ENCODE measurements around the gene ALKBH3.

ALKBH3 gene

DNA sequence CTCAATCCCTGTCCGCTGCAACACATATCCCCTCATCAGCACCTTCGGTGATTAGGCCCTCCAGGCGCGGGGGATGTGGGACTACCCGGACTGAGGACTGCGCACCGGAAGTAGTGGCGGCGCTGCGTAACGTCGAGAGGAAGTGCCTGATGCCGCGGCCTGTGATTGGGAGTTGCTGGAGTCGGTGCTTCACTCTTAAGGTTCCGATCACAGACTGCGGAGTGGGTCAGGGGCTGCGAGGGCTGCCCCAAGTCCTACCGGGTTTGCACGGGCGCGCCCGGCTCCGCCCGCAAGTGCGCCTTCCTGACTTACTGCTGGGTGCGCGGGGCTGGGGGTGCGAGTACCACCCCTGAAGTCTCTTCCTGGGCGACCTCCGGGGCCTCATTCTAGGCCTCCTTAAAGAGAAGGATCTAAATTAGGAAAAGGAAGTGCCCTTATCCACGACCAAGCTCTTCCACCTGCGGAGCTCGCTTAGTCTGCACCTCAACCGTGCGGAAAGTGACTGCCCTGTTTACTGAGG, at the start of gene ALKBH3:
ALKBH3 (plus strand) TSS at position 192 of the 520 bp plus-strand sequence. CDS start 1,822 bp downstream, outside the sequence.
- peak; percentile 91 to 94 for DNase-seq

DNA sequence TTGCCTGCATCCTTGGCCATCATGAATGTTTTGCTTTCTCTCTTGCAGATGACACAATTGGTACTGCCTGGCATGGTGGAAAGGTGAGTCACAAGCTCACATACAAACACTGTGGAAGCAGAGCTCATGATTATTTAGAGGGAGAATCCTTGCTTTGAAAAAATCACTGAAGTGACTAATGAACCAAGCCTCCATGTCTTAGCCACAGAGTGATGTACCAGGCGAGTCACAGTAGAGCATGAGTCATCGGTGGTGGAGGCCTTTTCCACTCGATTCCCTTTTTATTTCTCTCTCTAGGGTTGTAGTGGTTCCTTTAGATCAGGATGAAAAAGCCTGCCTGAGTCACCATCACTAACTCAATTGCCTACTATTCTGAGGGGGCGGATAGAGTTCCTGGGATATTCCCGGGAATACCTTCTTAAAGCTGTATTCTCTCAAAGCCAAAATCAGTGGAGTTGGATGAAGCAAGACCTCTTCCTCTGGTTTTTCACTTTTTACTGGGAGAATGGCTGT, 49.6 kb upstream of the ALKBH3 start:
- no peak for DNase-seq

DNA sequence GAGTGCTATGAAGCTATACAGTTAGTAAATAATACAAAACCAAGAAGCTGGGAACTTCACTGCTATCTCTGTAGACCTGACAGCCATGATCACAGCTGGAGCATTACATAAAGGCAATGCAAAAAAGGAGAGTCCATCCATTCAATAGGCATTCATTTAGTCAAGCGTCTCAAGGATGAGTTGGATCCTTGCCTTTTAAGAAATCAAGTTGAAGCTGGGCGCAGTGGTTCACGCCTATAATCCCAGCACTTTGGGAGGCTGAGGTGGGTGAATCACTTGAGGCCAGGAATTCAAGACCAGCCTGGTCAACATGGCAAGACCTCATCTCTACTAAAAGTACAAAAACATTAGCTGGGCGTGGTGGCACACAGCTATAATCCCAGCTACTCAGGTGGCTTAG, 48.1 kb upstream of the ALKBH3 start:
- no peak for DNase-seq

- DNase-seq = no peak
Observed at GRCh38 chr11:43833657-43834073, 47.0 kb upstream of the ALKBH3 start.

DNA sequence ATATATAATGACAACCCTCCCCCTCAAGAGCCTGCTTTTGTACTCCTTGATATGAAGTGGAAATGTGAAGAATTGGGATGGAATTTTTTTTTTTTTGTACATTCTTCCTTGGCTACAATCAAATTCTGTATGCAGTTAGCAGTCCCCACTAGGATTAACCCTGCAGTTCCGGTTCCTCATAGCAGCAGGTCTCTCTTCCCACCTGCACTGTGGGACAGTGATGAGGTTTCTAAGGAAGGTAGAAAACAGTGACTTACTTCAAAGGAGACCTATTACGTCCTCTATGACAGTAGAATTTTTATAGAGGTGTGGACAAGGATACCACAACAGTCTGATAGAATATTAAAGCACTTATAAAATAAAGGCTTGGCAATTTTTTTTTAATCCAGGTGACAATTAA, 46.3 kb upstream of the ALKBH3 start:
- no peak for DNase-seq

DNA sequence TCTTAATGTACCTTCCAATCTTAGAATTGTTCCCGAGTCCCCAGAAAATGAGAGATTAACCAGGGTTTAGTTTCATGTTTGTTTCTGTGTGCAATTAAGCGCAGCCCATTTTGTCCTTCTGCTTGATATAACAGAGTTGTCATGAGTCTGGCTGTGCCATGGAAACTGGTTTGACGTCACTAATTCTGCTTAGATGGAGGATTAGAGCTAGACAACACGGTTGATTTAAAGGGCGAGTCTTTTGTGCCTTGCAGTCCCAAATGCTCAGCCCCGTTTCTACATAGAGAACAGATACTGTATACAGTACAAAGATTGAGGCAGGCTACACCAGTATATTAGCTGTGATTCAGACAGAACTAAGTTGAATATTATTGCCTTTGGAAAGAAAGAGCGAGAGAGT, 45.5 kb upstream of the ALKBH3 start:
- no peak for DNase-seq

- no peak for DNase-seq
Observed at GRCh38 chr11:43837879-43838278, 42.8 kb upstream of the ALKBH3 start.

DNA sequence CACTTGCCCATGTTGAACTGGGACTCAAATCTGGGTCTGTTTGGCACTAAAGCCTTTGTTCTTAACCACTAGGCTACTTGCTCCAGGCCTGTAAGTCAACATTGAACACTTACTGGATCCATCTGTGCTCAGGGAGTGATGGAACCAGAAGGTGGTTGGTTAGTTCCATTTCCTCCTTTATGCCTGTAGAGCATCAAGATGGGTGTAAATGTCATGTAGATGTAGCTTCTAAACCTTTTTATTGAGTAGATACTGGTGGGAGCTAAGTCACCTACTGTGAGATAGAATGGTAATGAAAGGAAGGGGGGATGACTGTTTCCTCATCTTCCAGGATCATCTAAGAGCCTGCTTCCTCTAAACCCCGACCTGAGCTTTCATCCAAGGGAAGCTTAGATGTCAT, 38.6 kb upstream of the ALKBH3 start:
- no peak for DNase-seq

DNA sequence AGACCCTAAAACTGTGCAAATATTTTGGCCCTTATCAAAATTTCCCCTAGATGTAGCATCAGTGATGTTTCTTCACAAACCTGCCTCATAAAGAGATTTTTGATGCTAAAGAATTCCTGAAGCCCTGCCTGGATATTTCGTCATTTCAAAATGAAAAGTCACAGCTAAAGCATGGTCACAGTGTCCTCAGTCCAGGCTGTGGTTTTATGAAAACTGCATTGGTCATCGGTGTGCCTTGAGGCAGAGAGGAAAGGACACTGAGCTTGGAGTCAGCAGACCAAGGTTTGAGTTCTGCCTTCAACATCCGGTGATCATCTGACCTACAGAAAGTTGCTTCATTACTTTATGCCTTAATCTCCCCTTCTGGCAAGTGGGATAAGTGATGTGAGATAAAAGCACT, 34.8 kb upstream of the ALKBH3 start:
- DNase-seq = no peak

DNA sequence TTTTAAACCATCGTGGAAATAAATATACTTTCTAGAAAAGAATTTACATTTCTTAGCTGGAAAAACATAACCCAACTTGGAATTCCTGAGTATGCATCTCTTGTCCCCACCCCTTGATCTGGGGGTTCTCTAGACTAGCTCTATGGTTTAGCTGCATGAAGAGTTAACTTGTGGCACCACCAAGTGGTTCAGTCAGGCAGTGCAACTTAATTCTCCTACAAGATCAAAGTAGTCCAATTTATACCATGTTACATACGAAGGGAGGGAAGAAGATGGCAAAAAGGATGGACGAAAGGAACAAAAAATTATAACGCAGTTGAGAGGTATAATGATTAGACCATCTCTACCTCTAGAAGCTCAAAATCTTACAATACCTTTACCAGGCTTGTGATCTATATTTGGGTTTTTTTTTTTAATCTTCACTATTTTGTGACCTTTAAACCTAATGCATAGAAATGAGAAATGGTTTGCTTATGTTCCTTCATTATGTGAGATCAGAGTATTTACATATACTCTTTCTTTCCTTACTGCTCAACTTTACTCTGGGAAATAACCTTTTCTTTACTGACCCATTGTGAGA, 28.5 kb upstream of the ALKBH3 start:
- peak; percentile 4 to 64 for DNase-seq

DNA sequence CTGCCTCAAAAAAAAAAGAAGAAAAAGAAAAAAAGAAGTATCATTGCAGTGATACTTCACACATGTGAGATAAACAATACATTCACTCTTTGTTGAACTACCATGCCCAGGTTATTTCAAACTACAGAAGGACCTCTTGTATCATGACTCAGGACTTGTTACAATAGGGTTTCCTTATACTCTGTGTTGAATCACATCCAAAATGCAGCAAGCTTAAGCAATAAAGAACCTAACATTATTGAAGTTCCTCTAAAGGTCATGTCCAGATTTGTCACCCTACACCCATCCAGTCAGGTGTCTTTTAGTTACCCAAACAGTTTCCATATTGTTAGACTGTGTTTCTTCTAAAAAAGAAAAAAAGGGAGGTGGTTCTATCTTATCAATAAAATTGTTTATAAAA, 26.9 kb upstream of the ALKBH3 start:
- DNase-seq = no peak

GRCh38 chr11:43856993-43857392, 23.6 kb upstream of the ALKBH3 start:
- no peak for DNase-seq

DNA sequence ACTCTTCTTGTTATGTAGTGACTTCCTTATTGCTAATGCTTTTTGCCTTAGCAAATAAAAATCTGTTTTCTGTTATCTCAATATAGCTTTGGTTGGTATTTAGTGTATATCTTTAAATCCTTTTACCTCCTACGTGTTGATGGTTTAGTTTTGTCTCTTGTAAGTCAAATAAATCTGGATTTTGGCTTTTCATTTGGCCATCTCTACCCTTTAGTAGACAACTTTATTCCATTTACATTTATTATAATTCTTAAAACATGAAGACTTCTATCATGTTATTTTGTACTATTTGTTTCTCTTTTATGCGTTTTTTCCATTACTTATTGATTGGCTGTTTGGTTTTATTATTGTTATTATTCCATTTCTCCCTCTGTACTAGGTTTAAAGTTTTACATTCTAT, 19.5 kb upstream of the ALKBH3 start:
- no peak for DNase-seq

DNA sequence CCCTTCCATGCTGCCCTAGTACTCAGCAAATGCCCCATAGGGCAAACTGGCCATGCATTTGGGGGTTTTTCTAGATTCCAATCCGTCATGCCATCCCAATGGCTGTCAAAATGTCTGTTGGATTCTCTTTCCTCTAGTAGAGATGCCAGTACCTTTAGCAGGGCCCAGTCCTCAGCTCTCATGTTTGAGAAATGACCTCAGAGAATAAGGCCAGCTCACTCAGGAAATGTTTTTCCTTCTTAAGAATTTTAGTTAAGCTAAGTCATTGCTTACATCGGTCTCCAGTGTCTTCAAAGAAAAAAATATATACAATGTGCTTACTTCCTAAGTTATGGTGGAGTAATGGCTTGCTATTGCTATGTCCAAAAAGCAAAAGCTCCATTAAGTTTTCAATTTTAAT, 14.1 kb upstream of the ALKBH3 start:
- no peak for DNase-seq

DNA sequence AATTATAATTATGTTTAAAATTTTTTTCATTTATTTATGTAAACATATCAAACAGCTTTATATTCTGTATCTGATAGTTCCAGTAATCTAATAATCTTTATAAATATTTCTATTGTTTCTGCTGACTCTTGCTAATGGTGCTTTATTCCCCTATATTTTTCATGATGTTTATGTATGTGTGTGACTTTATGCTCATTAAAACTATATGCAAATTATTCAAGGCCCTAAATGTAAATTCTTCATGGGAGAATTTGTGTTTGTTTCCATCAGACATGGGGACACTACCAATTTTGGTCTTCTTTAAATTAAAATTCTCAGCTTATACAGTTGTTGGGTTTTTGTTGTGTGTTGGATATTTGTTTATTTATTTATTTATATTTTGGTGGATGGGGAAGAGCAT, 13.7 kb upstream of the ALKBH3 start:
- DNase-seq = no peak

DNA sequence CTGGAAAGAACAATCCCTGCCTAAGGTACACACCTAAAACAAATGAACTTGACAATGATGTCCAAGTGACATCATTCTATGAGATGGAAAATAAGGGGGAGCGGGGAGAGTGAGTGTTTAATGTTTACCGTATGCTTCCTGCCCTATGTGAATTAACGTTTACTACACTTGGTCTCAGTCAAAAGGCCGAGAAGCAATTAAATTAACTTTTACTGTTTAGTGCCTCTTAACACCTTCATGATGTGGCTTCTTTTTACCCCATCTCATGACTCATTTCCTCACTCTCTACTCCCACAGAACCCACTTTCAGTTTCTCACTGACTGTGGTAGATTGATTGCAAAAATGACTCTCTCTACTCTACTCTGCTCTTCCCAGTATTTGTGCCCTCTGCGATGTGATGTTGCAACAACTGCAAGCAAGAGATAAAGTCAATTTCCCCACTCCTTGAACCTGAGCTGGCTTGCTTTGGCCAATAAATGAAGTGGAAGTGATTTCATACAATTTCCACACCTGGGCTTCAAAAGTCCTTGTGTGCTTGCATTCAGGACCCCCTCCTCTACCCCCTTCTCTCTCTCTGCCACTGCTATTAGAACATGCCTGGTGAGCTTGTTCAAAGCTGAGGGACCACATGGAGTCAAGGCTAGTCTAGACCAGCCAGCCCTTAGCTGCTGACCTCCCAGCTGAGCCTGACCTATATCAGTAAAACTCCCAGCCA, 11.6 kb upstream of the ALKBH3 start:
- no peak for DNase-seq

DNA sequence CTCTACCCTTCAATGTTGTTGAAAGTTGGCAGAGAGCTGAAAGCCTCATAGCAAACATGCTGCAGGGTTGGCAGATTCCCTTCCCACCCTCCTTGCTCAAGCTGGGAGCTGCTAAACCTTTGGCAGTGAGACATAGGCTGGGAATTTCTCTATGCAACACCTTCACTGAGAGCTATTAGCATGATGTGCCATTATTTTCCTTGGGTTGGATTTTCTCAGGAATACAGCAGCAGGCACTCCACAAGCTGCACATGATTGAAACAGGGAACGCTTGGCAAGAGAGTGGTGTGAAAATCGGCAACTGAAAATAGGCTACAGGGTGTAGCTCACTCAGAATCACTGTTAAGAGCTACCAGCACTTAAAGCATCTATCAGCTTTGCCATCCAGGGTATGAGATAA, 9.6 kb upstream of the ALKBH3 start:
- no peak for DNase-seq

- no peak for DNase-seq
Observed at GRCh38 chr11:43872995-43873394, 7.6 kb upstream of the ALKBH3 start.

- no peak for DNase-seq
Observed at GRCh38 chr11:43874078-43874477, 6.6 kb upstream of the ALKBH3 start.

DNA sequence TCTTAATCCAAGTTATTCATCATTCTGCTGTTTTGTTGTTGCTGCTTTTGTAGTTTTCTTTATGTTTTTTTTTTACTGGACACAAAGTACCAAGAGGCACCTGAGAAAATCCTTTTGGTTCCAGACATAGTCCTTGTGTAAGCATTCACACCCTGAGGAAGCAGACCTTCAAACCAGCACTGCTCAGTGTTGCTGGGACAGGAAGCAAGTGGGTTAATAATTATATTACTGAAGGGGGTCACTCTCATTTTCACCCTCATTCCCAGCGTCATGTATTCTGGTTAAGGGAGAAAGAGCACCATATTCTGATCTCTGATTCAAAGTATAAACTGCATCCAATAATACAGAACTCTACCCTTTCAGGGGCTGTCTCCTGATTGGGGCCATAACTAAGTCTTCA, 5.9 kb upstream of the ALKBH3 start:
- DNase-seq = no peak

DNA sequence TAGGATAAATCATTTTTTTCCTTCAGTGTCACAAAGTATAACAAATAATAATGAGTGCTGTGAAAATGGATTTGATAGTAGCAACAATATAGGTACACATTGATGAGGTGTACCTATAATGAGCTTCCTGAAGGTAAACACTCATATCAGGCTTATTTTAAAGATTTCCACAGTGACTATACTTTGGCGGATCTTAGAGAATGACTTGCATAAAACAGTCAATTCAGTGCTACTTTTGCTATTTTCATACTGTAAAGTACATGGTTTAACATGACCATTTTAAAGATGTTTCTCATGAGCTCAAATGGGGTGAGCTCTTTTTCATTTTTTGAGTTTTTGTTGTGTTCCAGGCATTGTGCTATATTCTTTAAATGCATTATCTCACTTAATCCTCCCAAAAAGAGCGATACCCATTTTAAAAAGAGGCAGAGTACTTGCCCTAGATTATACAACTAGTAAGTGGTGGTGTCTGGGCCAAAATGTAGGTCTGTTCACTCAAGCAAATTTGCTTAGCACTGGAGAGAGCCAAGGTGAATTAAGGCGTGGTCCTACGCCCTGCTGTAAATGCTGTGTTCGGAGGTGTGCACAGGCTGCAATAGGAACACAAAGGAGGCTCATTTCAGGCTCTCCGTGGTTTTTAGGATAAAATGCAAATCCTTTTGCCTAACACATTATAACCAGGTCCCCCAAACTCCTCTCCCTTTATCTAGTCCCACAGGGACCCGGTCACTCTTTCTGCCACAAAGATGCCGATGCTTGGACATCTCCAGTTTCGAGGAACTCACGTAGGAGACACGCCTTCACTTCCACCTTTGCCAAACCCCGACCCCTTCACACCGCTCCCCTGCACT, 617 bp upstream of the ALKBH3 start:
- no peak for DNase-seq

GRCh38 chr11:43892851-43893250, 12.2 kb downstream of the ALKBH3 start:
- no peak for DNase-seq

- no peak for DNase-seq
Observed at GRCh38 chr11:43894546-43894945, 13.9 kb downstream of the ALKBH3 start.

DNA sequence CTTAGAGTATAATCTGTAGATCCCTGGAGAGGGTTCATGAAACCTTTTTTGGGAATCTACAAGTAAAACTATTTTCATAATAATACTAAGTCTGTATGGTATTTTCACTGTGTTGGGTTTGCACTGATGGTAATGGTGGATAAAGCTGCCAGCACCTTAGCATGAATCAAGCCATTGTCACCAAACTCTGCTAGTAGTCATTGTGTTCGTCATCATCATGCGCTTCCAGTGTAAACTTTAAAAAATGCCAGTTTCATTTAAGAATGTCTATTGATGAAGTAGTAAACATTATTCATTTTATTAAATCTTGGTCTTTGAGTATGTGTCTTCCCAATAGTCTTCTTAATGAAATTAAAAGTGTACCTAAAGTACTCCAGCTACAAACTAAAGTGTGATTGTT, 15.0 kb downstream of the ALKBH3 start:
- no peak for DNase-seq
